ENCODE measurements around the gene SPANXN1. TPM values are rescaled to one million over a fixed set of nuclear protein-coding genes. Genes with fewer than 3 reads are reported as not detected.
A peak's percentile ranks its signal among the peaks of the same experiment; 100 is the strongest.
"Not testable (repeated sequence)": the region's sequence is repeated elsewhere in the genome, so short reads cannot be mapped to it uniquely, and the experiment has no call there.

Gene SPANXN1
- total RNA-seq (2014; rRNA removed; shearing (Covaris generic); ENCODE audit: low replicate concordance) = not detected in 2 replicates

- H3K27me3 ChIP-seq (ENCODE audit: low read length); H3K4me2 ChIP-seq (ENCODE audit: low read depth, low read length, poor library complexity, severe bottlenecking); DNase-seq; H3K9me2 ChIP-seq (replicated peaks; ENCODE audit: insufficient read depth, low read length); H2AFZ ChIP-seq (ENCODE audit: low read length); H3K79me2 ChIP-seq (ENCODE audit: low read length); H3K4me1 ChIP-seq (ENCODE audit: low read length); H4K20me1 ChIP-seq (ENCODE audit: insufficient read depth, low read depth, low read length); H3K36me3 ChIP-seq (ENCODE audit: insufficient read depth, low read length); H3K9ac ChIP-seq (ENCODE audit: low read length); H3K27ac ChIP-seq (ENCODE audit: low read length); H3K9me3 ChIP-seq (ENCODE audit: low read length); H3K4me3 ChIP-seq (ENCODE audit: low read length): not testable (repeated sequence)
These were observed at the start of gene SPANXN1 for GRCh38 chrX:145247203-145247602. SPANXN1 (plus strand) TSS chrX:145247503; CDS start chrX:145247587, 84 bp downstream.

GRCh38 chrX:145199078-145199477 is 48.2 kb upstream of the SPANXN1 start:
- Histone ChIP-seq H3K9me3 (ENCODE audit: low read length) (no peaks in the 10 kb centered on the region; the same call in 1 of the 2 replicates), H3K4me2 (ENCODE audit: low read depth, low read length, poor library complexity, severe bottlenecking) (no peak overlapping the region), H3K27me3 (ENCODE audit: low read length) (no peaks in the 10 kb centered on the region), H3K79me2 (ENCODE audit: low read length) (no peaks in the 10 kb centered on the region), H3K27ac (ENCODE audit: low read length) (no peak overlapping the region), H3K4me3 (ENCODE audit: low read length) (no peak overlapping the region), H3K36me3 (ENCODE audit: insufficient read depth, low read length) (no peaks in the 10 kb centered on the region), H3K4me1 (ENCODE audit: low read length) (no peaks in the 10 kb centered on the region), H3K9ac (ENCODE audit: low read length) (no peak overlapping the region), H3K9me2 (replicated peaks; ENCODE audit: insufficient read depth, low read length) (no peaks in the 10 kb centered on the region), H4K20me1 (ENCODE audit: insufficient read depth, low read depth, low read length) (no peaks in the 10 kb centered on the region), H2AFZ (ENCODE audit: low read length) (no peak overlapping the region)
- DNase-seq = no peak

- Histone ChIP-seq H3K4me3 (ENCODE audit: low read length) (no peak overlapping the region), H3K27me3 (ENCODE audit: low read length) (no peaks in the 10 kb centered on the region), H3K36me3 (ENCODE audit: insufficient read depth, low read length) (no peaks in the 10 kb centered on the region), H3K9ac (ENCODE audit: low read length) (no peak overlapping the region), H3K79me2 (ENCODE audit: low read length) (no peaks in the 10 kb centered on the region), H2AFZ (ENCODE audit: low read length) (no peak overlapping the region), H3K27ac (ENCODE audit: low read length) (no peak overlapping the region), H3K9me3 (ENCODE audit: low read length) (no peaks in the 10 kb centered on the region), H3K9me2 (replicated peaks; ENCODE audit: insufficient read depth, low read length) (no peaks in the 10 kb centered on the region), H4K20me1 (ENCODE audit: insufficient read depth, low read depth, low read length) (no peaks in the 10 kb centered on the region), H3K4me2 (ENCODE audit: low read depth, low read length, poor library complexity, severe bottlenecking) (no peak overlapping the region), H3K4me1 (ENCODE audit: low read length) (no peaks in the 10 kb centered on the region)
- DNase-seq = peak; percentile 72
These were observed 33.8 kb upstream of the SPANXN1 start for GRCh38 chrX:145213504-145213903.

GRCh38 chrX:145292218-145292617 is 44.9 kb downstream of the SPANXN1 start:
- H3K4me1 ChIP-seq (ENCODE audit: low read length) = no peaks in the 10 kb centered on the region
- no peak overlapping the region for H3K9ac ChIP-seq (ENCODE audit: low read length)
- no peaks in the 10 kb centered on the region for H4K20me1 ChIP-seq (ENCODE audit: insufficient read depth, low read depth, low read length)
- no peak overlapping the region for H3K4me2 ChIP-seq (ENCODE audit: low read depth, low read length, poor library complexity, severe bottlenecking)
- no peaks in the 10 kb centered on the region for H3K27me3 ChIP-seq (ENCODE audit: low read length)
- no peak overlapping the region for H3K27ac ChIP-seq (ENCODE audit: low read length)
- no peak overlapping the region for H3K4me3 ChIP-seq (ENCODE audit: low read length)
- H3K9me3 ChIP-seq (ENCODE audit: low read length) = peaks cover 4% of the 10 kb centered on the region
- H3K79me2 ChIP-seq (ENCODE audit: low read length) = no peaks in the 10 kb centered on the region
- H2AFZ ChIP-seq (ENCODE audit: low read length) = no peak overlapping the region
- no peak for DNase-seq
- H3K36me3 ChIP-seq (ENCODE audit: insufficient read depth, low read length) = no peaks in the 10 kb centered on the region
- H3K9me2 ChIP-seq (replicated peaks; ENCODE audit: insufficient read depth, low read length) = no peaks in the 10 kb centered on the region

Data from Karpas-422 (cell line).